Endothelial cell of umbilical vein (primary cell): ENCODE results near the gene TAOK1. TPM values are rescaled to one million over a fixed set of nuclear protein-coding genes. Genes with fewer than 3 reads are reported as not detected.

Experiments used
- BruUV-seq: library from RNA; stranded (reverse); fragments of 400-500 nt; replicated peaks from 2 replicates; lab custom pipeline; 2021; lab: Mats Ljungman, UMichigan
- CTCF ChIA-PET: fragments of 300-600, 350-600 bp; sonication (Branson Sonifier 250); formaldehyde crosslinking; loops from one replicate; lab custom pipeline; 2021; ENCODE audit warnings: antibody characterized with exemption, inconsistent platforms; lab: Charles Lee
- POLR2A ChIA-PET: fragments of 300-600, 350-600 bp; sonication (Branson Sonifier 250); formaldehyde crosslinking; loops from one replicate; lab custom pipeline; 2021; ENCODE audit warnings: antibody characterized with exemption, inconsistent platforms; lab: Charles Lee
- DNase-seq: peaks from one replicate; pipeline ENCODE4 v3.0.0-alpha.2; 2011; ENCODE audit warnings: low read depth, low spot score
- FAIRE-seq: peaks from 2 replicates; lab custom pipeline; 2011; peaks lifted over from hg19 to GRCh38; lab: Jason Lieb, UNC
- H2AFZ ChIP-seq: 2 replicates; pipeline ENCODE4 v1.6.0; 2012; ENCODE audit warnings: low read depth, low read length, control low read depth, inconsistent platforms
- H3K27ac ChIP-seq: 2 replicates; pipeline ENCODE4 v1.5.1; 2011; ENCODE audit warnings: low read depth, mild to moderate bottlenecking, control low read depth, low read length, moderate library complexity; ENCODE audit not compliant: insufficient read depth
- H3K27me3 ChIP-seq, 2 experiments: 2 replicates each; pipeline versions ENCODE4 v1.6.0 to v1.6.1; 2011; ENCODE audit warnings: low read length in 2 of 2, mixed read lengths in 1 of 2; ENCODE audit not compliant: control insufficient read depth in 2 of 2, insufficient read depth in 2 of 2
- H3K36me3 ChIP-seq, 2 experiments: 2 replicates in 1 of 2; 3 replicates in 1 of 2; pipeline ENCODE4 v1.5.1; 2011; ENCODE audit warnings: low read length in 2 of 2, mild to moderate bottlenecking in 1 of 2, moderate library complexity in 1 of 2; ENCODE audit not compliant: control insufficient read depth in 2 of 2, insufficient read depth in 2 of 2; ENCODE audit errors: extremely low read depth in 1 of 2
- H3K4me1 ChIP-seq: 3 replicates; pipeline ENCODE4 v1.5.1; 2011; ENCODE audit warnings: mild to moderate bottlenecking, low read length; ENCODE audit not compliant: control insufficient read depth, insufficient read depth; ENCODE audit errors: extremely low read depth
- H3K4me2 ChIP-seq: 2 replicates; pipeline ENCODE4 v1.6.1; 2011; ENCODE audit warnings: low read length, control low read depth, mixed read lengths; ENCODE audit not compliant: insufficient read depth
- H3K4me3 ChIP-seq, 3 experiments: fragments of 200-600 bp in 1 of 3; sonication (generic), shearing (Covaris generic) in 1 of 3; replicated peaks in 1 of 3; 2 replicates each; pipeline ENCODE4 v1.5.1; 2011 to 2016; ENCODE audit warnings: control low read depth in 3 of 3, low read length in 3 of 3, mild to moderate bottlenecking in 2 of 3, inconsistent platforms in 1 of 3, low read depth in 1 of 3, moderate library complexity in 1 of 3; ENCODE audit not compliant: insufficient read depth in 1 of 3
- H3K79me2 ChIP-seq: 2 replicates; pipeline ENCODE4 v1.6.0; 2012; ENCODE audit warnings: low read length, inconsistent platforms; ENCODE audit not compliant: control insufficient read depth, insufficient read depth
- H3K9ac ChIP-seq: replicated peaks from 2 replicates; pipeline ENCODE3; 2011; ENCODE audit warnings: low read length, control low read depth; ENCODE audit not compliant: insufficient read depth; ENCODE audit errors: extremely low read depth
- H3K9me1 ChIP-seq: replicated peaks from 3 replicates; pipeline ENCODE4 v1.6.0; 2011; ENCODE audit warnings: mild to moderate bottlenecking, low read length; ENCODE audit not compliant: control insufficient read depth, insufficient read depth; ENCODE audit errors: extremely low read depth
- H3K9me3 ChIP-seq: replicated peaks from 2 replicates; pipeline ENCODE4 v1.5.1; 2012; ENCODE audit warnings: low read length, inconsistent platforms; ENCODE audit not compliant: control insufficient read depth, insufficient read depth
- H4K20me1 ChIP-seq: replicated peaks from 2 replicates; pipeline ENCODE3; 2011; ENCODE audit warnings: mild to moderate bottlenecking, low read length; ENCODE audit not compliant: control insufficient read depth, insufficient read depth; ENCODE audit errors: extremely low read depth
- EZH2 ChIP-seq: IDR thresholded peaks from 2 replicates; pipeline ENCODE4 v1.6.1; 2012; ENCODE audit warnings: borderline replicate concordance, low read depth, mild to moderate bottlenecking, moderate library complexity, low read length, inconsistent platforms; ENCODE audit not compliant: severe bottlenecking
- GATA2 ChIP-seq: IDR thresholded peaks from 2 replicates; pipeline ENCODE4 v1.7.0; 2011; ENCODE audit warnings: low read depth, mild to moderate bottlenecking, moderate library complexity, mixed read lengths, low read length; ENCODE audit not compliant: insufficient read length, insufficient read depth
- JUN ChIP-seq: IDR thresholded peaks from 2 replicates; pipeline ENCODE4 v1.6.1; 2011; ENCODE audit warnings: borderline replicate concordance, low read depth; ENCODE audit not compliant: insufficient read length, insufficient read depth
- MYC ChIP-seq: IDR thresholded peaks from one replicate; pipeline ENCODE4 v1.6.1; 2011; ENCODE audit warnings: mild to moderate bottlenecking, low read depth, low read length
- POLR2A ChIP-seq: IDR thresholded peaks from 2 replicates; pipeline ENCODE4 v1.6.1; 2012; ENCODE audit warnings: low read depth, mild to moderate bottlenecking, control low read depth, low read length
- POLR2AphosphoS5 ChIP-seq: IDR thresholded peaks from 2 replicates; pipeline ENCODE4 v1.6.1; 2012; ENCODE audit warnings: low read depth, mild to moderate bottlenecking, control low read depth, low read length, moderate library complexity; ENCODE audit not compliant: insufficient read depth
- dilution Hi-C: fragments of 300-500 bp; cut with MboI; formaldehyde crosslinking; loops from one replicate; pipeline ENCODE4 v1.15.0; 2019; ENCODE audit warnings: low sequenced_read_pairs; ENCODE audit not compliant: extremely low pct_ligation_motif_present
- intact Hi-C: fragments of 100-400 bp; cut with micrococcal nuclease; formaldehyde crosslinking; loops from one replicate; pipeline ENCODE4 v1.10.0; 2022
- polyA plus RNA-seq, 4 experiments: library from polyadenylated mRNA; depleted of rRNA in 3 of 4; stranded (reverse) in 3 of 4; unstranded in 1 of 4; fragments of >200 nt; gene quantifications; 2 replicates each; pipeline versions ENCODE4 v1.2.1 to v1.2.3, GENCODE V29; 2011 to 2012; ENCODE audit warnings: missing spikeins in 1 of 4
- total RNA-seq: library from RNA; stranded (reverse); gene quantifications from 2 replicates; pipeline ENCODE4 v1.2.3, GENCODE V29; 2021
- TF ChIP-seq, protein P1 (sequence below): IDR thresholded peaks from 2 replicates; pipeline ENCODE4 v1.6.1; 2011; ENCODE audit not compliant: insufficient read depth, insufficient read length
- TF ChIP-seq, protein P2 (sequence below), 2 donors: IDR thresholded peaks; 1 replicate in 1 of 2; 2 replicates in 1 of 2; pipeline ENCODE4 v1.5.1; 2011; ENCODE audit warnings: low read length in 2 of 2, mild to moderate bottlenecking in 2 of 2, moderate library complexity in 2 of 2, control low read depth in 1 of 2, inconsistent platforms in 1 of 2, low read depth in 1 of 2; ENCODE audit not compliant: insufficient read depth in 1 of 2; ENCODE audit errors: extremely low read depth in 1 of 2

The TAOK1 gene
- total and polyA plus RNA-seq, 2 donors (not counting 3 experiments of a cell fraction or from before 2014, with no cell fraction given): 11.0 to 82.2 TPM

DNA sequence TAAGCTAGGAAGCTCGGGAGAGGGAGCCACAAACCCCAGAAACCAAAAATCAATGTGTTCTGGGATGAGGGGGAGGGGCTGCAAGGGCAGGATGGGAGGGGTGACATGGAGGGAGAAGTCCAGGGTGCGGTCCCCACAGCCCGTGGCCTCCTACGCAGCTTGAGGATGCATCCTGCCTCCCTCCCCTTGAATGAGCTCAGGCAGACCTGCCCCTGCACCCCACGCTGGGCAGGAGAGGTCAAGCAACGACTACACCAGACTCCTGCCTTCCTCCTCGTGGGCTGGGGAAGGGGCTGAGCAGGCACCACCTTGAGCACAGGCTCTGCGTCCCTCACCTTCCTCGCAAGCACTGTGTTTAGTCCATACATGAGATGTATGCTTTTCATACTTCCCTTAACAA, 206.6 kb downstream of the TAOK1 start:
- Histone ChIP-seq H4K20me1 (no peaks in the 10 kb centered on the region), H2AFZ (no peak overlapping the region), H3K9me1 (no peaks in the 10 kb centered on the region), H3K4me3 (no peak overlapping the region), H3K27me3 (no peaks in the 10 kb centered on the region), H3K27ac (no peak overlapping the region), H3K9ac (no peak overlapping the region), H3K79me2 (peaks cover 10% of the 10 kb centered on the region), H3K4me1 (peaks cover 21% of the 10 kb centered on the region), H3K4me2 (no peak overlapping the region), H3K9me3 (no peaks in the 10 kb centered on the region), H3K36me3 (no peaks in the 10 kb centered on the region)
- ChIA-PET CTCF (interaction anchor here (1.6 to 9.2 kb wide), 2 partner anchors 20 to 227 kb away, joined by 4 to 120 read pairs; no protein-coding TSS in a partner anchor), POLR2A (no interaction called here)
- FAIRE-seq (no peak), DNase-seq (no peak)
- dilution Hi-C loops (no loop called here), intact Hi-C loops (no loop called here)
- BruUV-seq: no TSS peak
- TF ChIP-seq, protein P1, sequence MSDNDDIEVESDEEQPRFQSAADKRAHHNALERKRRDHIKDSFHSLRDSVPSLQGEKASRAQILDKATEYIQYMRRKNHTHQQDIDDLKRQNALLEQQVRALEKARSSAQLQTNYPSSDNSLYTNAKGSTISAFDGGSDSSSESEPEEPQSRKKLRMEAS: no peak
- no peak for TF ChIP-seq GATA2

DNA sequence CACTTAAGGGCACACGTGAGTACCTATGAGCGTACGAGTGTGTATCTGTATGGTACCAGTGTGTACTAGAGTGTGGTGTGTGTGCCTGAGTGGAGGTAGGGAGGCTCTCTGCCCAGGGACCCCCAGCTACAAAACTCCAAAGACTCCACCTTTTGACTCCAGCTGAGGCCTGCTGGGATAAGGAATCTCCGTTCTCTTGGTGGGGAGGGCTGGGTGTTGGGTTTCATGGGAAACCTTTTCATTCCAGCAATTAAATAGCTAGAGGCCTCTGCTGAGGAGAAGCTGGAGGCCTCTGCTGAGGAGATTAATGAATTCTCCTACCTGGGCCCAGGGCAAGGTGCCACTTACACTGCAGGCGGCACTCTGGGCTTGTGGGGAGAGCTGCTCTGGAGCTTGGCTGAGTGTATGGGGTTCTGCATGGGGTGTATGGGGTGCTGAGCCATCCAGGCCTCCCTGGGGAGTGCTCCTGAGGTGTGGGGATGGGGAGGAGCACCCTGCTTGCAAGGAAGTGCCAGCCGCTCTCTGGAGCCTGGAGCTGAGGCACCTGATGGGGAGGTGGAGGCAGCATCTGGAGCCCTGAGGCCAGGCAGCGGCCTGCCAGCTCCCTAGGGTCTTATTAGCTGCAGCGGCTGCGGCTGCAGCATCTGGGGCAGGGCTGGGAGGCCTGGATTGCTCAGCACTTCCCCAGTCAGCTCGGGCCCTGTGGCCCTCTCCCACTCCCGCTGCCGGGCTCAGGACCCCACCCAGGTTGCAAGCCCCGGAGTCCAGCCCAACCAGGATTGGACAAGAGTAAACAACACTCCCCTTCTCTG, 207.4 kb downstream of the TAOK1 start:
- intact Hi-C loops: no loop called here
- CTCF ChIA-PET: interaction anchor here (1.1 to 9.2 kb wide), 4 partner anchors 16 to 228 kb away, joined by 3 to 120 read pairs (median 5); no protein-coding TSS in a partner anchor
- H4K20me1 ChIP-seq: no peaks in the 10 kb centered on the region

More for the DNA sequence above, 207.4 kb downstream of the TAOK1 start:
- no peak overlapping the region for H3K9ac ChIP-seq
- dilution Hi-C loops: no loop called here
- H3K27me3 ChIP-seq: no peaks in the 10 kb centered on the region
- peaks cover 14% of the 10 kb centered on the region for H3K4me1 ChIP-seq
- no peak overlapping the region for H3K27ac ChIP-seq
- FAIRE-seq (no peak), DNase-seq (no peak)
- no peaks in the 10 kb centered on the region for H3K9me1 ChIP-seq
- H3K4me3 ChIP-seq: no peak overlapping the region
- H3K79me2 ChIP-seq: peaks cover 12% of the 10 kb centered on the region
- POLR2A ChIA-PET: no interaction called here
- H3K4me2 ChIP-seq: no peak overlapping the region
- no peaks in the 10 kb centered on the region for H3K9me3 ChIP-seq
- no peaks in the 10 kb centered on the region for H3K36me3 ChIP-seq
- TF ChIP-seq JUN (no peak), MYC (no peak), EZH2 (no peak), GATA2 (no peak), POLR2AphosphoS5 (no peak), POLR2A (no peak)
- TF ChIP-seq, protein P2, sequence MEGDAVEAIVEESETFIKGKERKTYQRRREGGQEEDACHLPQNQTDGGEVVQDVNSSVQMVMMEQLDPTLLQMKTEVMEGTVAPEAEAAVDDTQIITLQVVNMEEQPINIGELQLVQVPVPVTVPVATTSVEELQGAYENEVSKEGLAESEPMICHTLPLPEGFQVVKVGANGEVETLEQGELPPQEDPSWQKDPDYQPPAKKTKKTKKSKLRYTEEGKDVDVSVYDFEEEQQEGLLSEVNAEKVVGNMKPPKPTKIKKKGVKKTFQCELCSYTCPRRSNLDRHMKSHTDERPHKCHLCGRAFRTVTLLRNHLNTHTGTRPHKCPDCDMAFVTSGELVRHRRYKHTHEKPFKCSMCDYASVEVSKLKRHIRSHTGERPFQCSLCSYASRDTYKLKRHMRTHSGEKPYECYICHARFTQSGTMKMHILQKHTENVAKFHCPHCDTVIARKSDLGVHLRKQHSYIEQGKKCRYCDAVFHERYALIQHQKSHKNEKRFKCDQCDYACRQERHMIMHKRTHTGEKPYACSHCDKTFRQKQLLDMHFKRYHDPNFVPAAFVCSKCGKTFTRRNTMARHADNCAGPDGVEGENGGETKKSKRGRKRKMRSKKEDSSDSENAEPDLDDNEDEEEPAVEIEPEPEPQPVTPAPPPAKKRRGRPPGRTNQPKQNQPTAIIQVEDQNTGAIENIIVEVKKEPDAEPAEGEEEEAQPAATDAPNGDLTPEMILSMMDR (IDR thresholded peaks at IDR 0.05; ENCODE audit: extremely low read depth in 1 of 2, insufficient read depth in 1 of 2, low read depth in 1 of 2, low read length in 2 of 2): no peak
- no peak overlapping the region for H2AFZ ChIP-seq
- no TSS peak for BruUV-seq
